Activated naive CD4-positive, alpha-beta T cell treated with anti-CD3 and anti-CD28 coated beads, Interleukin-2, amount 50 U/mL, for 72 hours (primary cell): ENCODE data around the gene HSPBP1. TPM values are rescaled to one million over a fixed set of nuclear protein-coding genes. Genes with fewer than 3 reads are reported as not detected.

Experiments used
- ATAC-seq, 2 donors: fragments of 150-1000 bp; cut with Tn5 transposase; 2 replicates each; pipeline ENCODE4 v1.10.0; 2021; ENCODE audit warnings: mild to moderate bottlenecking in 2 of 2, moderate library complexity in 2 of 2
- DNase-seq, 2 donors: peaks; one replicate each; pipeline ENCODE4 v3.0.0; 2021 to 2022; ENCODE audit warnings: low spot score in 2 of 2
- H3K27ac Mint-ChIP-seq, 2 donors: one replicate each; pipeline ENCODE4 v1.8.0; 2022; ENCODE audit warnings: mild to moderate bottlenecking in 2 of 2, mixed read lengths in 2 of 2
- H3K36me3 Mint-ChIP-seq, 2 donors: one replicate each; pipeline ENCODE4 v1.8.0; 2022; ENCODE audit warnings: mixed read lengths in 2 of 2
- H3K9me3 Mint-ChIP-seq, 2 donors: one replicate each; pipeline ENCODE4 v1.8.0; 2022; ENCODE audit warnings: mixed read lengths in 2 of 2
- total RNA-seq, 2 donors: library from RNA; stranded (reverse); gene quantifications; one replicate each; pipeline ENCODE4 v1.2.3, GENCODE V29; 2022

HSPBP1 gene
- total RNA-seq, 2 donors from 2014 or later = 24.9 to 40.8 TPM

DNA sequence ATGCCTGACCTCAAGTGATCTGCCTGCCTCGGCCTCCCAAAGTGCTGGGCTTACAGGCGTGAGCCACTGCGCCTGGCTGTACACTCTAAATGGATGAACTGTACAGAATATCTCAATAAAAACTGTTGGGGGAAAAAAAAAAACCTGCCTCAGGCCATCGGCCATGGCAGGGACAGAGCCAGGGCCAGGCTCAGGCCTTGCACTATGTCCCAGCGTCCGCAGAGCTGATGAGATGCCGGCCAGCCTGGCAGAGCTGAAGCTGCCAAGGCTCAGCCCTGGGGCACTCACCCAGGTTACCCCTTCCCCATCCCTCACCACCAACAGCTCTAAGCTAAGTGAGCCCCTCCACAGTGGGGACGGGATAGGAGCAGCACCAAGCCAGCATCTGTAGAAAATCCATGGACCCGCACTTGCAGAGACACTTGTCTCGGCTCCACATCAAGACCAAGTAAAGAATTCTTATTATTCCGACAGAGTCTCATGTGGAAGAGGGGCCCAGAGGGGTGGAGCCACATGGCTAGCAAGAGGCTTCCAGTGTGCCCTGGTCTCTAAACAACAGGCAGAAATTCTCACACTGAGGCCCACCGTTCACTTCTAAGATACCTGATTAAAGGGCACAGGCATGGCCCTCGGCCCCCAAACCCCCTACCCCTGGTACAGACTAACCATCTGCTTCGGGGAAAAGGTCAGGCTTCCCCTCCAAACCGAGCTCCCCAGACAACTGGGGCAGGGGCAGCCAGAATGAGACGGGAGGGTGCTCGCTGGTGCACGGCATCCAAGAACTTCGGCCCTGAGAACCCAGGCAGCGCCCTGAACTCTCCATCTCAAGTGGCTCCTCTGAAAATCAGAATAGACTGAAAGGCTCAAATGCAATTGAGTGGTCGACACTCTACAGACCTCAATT, 26.9 kb downstream of the HSPBP1 start:
- ATAC-seq = no peak
- Mint-ChIP-seq H3K36me3 (peaks cover 40 to 62% of the 10 kb centered on the region in 2 donors), H3K27ac (peak overlapping the region; percentile 97)

DNA sequence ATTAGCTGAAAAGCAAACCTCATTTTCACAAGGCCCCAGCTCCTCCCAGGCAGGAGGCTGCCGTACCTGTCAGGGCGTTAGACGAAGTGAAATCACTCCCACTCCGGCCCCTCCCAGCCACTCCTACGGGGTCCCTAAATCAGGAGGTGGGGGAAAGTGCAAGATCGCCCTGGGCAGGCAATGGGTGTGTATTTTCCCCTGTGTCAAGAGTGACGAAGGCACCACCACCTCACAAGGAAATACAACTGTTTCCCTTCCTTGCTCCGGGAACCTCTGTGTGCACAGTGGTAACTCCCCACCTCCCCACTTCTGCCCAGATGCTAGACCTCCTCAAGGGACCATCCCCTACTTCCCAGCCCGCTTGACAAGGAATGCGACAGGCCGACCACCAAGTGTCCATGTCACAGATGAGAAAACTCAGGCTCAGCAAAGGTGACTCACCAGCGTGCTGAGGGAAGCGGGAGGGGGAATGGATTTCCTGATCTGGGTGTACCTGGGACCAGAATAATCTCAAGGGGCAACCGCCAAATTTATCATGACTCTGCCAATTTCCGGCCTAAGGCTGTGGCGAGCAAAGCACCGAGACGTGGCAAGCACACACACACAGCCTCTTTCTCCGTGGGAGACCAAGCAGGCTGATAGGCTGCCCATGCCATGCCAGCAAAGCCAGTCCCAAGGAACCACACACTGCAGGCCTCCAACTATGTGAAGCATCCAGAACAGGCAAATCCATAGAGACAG, 28.4 kb downstream of the HSPBP1 start:
- peak in 1 of 2 donors; percentile 52 for ATAC-seq
- H3K9me3 Mint-ChIP-seq = no peaks in the 10 kb centered on the region
- peak overlapping the region; percentile 97 to 99 for H3K27ac Mint-ChIP-seq
- peak; percentile 34 to 82 for DNase-seq
- H3K36me3 Mint-ChIP-seq = peaks cover 28 to 47% of the 10 kb centered on the region in 2 donors

More for the DNA sequence above, 26.9 kb downstream of the HSPBP1 start:
- no peaks in the 10 kb centered on the region for H3K9me3 Mint-ChIP-seq
- DNase-seq = no peak

GRCh38 chr19:55250262-55251036, 29.5 kb downstream of the HSPBP1 start:
- Mint-ChIP-seq H3K9me3 (no peaks in the 10 kb centered on the region), H3K36me3 (peaks cover 17 to 36% of the 10 kb centered on the region in 2 donors), H3K27ac (peak overlapping the region; percentile 97 to 99)
- DNase-seq (no peak), ATAC-seq (no peak)

DNA sequence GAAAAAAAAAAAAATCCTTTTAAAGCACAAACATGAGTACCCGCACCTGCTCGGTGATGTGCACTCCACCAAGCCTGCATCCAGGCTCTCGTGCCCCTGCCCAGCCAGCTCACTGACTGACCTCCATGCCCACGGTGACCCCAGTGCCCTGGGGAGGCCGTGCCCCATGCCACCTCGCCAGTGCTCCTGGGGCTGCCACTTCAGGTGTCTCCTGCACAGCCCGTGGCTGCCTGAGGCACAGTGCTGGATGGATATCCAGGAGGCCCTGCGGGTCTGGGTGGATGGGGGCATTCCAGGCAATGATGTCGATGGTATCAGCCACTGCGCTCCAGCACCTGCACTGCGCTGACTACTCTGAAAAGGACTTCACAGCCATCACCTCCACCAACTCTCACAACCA, 30.1 kb downstream of the HSPBP1 start:
- no peak for ATAC-seq
- H3K27ac Mint-ChIP-seq = no peak overlapping the region
- DNase-seq = no peak
- H3K36me3 Mint-ChIP-seq = peaks cover 11 to 30% of the 10 kb centered on the region in 2 donors
- no peaks in the 10 kb centered on the region for H3K9me3 Mint-ChIP-seq

GRCh38 chr19:55248704-55249103, 31.2 kb downstream of the HSPBP1 start:
- H3K27ac Mint-ChIP-seq = peak overlapping the region; percentile 47 to 89
- H3K9me3 Mint-ChIP-seq = no peaks in the 10 kb centered on the region
- ATAC-seq = no peak
- no peak for DNase-seq
- peaks cover 5 to 19% of the 10 kb centered on the region in 2 donors for H3K36me3 Mint-ChIP-seq

DNA sequence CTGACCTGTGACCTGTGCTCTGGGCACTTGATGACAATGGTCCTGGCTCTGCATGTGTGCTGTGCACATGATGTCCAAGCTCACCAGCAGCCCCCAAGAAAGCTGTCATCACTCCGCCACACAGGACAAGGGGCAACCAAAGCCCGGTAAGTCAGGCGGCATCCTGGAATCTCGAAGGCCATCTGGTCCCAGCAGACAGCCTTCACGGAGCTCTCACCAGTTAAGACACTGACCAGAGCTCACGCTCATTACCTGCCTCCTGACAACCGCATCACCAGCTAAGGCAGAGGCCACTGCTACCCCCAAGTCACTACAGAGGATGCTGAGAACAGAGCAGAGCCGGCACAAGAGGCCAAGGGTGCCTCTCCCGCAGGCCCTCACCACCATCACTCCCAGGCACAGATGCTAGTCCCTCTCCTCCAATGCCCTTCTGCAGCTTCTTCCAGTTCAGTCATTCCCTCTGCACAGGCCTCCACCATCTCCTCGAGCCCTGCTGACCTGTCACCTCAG, 31.7 kb downstream of the HSPBP1 start:
- Mint-ChIP-seq H3K27ac (peak overlapping the region; percentile 47 to 61), H3K36me3 (peaks cover 5 to 14% of the 10 kb centered on the region in 2 donors), H3K9me3 (no peaks in the 10 kb centered on the region)
- no peak for DNase-seq
- ATAC-seq = no peak

DNA sequence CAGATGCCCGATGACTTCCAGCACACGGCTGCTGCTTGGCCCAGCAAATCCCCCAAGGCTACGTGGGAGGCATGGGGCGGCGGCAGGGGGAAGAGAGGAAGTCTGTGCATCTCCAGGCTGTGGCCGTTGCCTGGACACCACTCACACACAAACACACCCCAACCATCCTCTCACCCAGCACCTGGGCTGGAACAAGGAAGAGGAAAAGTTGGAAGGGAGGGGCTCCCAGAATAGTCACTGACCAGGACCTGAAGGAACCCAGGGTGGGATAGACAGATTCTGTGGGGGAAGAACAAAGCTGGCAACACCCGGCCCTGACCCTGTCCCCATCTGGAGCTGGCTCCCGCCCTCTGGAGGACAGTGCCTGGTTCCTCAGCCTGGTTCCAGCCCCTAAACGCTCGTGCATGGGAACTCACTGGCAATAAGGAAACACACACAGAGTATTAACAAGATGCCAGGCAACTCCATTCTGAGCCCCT, 32.2 kb downstream of the HSPBP1 start:
- H3K27ac Mint-ChIP-seq = peak overlapping the region in 1 of 2 donors; percentile 47
- no peak for ATAC-seq
- H3K9me3 Mint-ChIP-seq = no peaks in the 10 kb centered on the region
- H3K36me3 Mint-ChIP-seq = peaks cover 8 to 17% of the 10 kb centered on the region in 2 donors
- DNase-seq = no peak

DNA sequence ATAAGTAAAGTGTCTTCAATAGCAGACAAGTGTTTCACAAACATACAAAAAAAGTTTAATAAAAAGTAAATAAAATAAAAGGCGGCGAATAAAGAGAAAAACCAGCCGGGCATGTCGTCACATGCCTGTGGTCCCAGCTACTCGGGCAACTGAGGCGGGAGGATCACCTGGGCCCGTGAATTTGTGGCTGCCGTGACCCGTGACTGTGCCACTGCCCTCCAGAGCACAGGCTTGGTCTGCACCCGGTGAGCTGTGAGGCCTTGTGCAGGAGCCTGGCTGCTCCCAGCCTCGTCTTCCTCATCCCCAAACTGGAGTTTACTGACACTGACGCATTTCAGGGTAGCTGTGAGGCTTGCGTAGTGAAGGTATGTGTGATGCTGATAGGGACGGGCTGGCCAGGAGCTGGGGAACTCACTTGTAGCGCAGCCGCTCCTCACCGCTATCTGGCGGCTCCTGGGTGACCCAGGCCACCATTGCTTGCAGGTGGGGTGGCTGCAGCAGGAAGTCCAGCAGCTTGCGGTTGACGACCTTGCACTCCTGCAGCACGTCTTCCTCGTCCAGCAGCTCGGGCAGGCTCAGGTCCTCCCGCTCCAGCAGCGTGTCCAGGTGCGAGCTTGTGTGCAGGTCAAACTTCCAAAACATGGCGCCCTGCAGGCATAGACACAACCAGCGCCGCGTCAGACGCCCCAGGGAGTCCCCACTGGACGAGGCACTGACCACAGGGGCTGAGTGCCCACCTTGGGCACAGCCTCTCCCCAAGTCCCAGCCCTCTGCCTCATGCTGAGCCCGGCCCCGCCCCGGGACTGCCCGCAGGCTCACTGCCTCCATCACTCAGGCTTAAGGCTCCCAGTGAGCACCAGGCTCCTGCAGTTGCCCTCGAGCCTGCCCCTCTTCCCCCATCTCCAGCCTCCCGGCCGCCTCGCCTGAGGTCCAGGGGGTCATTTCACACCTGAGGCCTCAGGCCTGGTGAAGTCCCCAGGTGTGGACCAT, 33.2 kb downstream of the HSPBP1 start:
- DNase-seq (peak in 1 of 2 donors; percentile 53), ATAC-seq (no peak)
- H3K9me3 Mint-ChIP-seq = no peaks in the 10 kb centered on the region
- H3K27ac Mint-ChIP-seq = no peak overlapping the region
- H3K36me3 Mint-ChIP-seq = peaks cover 10 to 17% of the 10 kb centered on the region in 2 donors

DNA sequence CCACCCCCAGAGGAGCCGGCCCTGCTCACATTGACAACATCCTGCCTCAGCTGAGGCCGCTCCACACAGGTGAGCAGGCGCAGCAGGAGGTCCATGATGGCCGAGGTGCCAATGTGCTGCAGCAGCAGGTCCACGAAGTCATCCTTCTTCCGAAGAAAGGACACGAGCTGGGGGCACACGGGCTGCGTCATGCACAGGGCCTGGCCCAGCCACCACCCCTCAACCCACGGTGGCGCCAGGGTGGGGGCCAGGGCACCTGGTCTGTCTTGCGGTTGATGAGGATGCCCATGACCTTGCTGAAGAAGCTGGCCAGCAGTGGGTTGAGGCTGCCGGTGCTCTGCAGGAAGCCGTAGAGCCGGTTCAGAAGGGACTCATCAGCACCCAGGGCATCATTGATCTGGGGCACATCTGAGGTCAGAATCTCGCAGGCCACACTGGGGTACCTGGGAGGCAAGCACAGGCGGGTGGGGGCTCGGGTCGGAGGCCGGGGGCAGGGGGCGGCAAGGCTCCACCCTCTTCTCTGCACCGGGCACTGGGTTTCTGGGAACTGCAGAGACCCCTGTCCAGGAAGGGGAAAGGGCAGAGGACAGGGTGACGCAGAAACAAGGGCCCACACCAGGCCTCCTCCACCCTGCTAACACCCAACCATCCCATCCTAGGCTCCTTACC, 34.5 kb downstream of the HSPBP1 start:
- DNase-seq = no peak
- Mint-ChIP-seq H3K27ac (no peak overlapping the region), H3K9me3 (no peaks in the 10 kb centered on the region), H3K36me3 (peaks cover 7 to 10% of the 10 kb centered on the region in 2 donors)
- ATAC-seq = no peak

DNA sequence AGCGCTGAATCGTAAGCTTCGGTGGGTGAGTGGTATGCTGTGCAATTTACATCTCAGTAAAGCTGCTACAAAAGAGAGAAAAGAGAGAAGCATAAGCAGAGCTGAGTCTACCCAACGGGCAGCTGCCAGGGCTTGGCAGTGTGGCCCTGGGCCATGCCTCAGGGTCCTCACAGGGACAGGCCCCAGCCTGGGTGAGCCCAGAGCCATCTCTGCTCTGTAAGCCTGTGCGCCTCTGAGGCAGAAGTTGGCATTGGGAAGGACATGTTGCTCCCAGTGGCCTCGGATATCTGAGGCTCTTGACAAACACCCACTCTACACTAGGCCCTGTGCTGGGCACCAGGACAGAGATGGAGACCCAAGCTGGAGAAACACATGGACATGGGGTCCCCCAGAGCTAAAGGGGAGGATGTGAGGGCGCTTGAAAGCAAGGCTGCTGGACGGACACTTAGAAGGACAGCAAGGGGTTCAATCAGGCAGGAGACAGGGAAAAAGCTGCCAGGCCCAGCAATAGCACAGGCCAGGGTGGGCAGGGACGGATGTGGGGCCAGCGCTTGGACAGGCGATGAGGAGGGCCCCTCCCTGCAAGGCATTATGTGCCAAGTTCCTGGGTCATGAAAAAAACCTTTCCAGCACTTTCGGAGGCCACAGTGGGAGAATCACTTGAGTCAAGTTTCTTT, 35.8 kb downstream of the HSPBP1 start:
- no peak for DNase-seq
- no peak for ATAC-seq
- Mint-ChIP-seq H3K36me3 (peaks cover 7 to 10% of the 10 kb centered on the region in 2 donors), H3K27ac (peak overlapping the region; percentile 44 to 82), H3K9me3 (no peaks in the 10 kb centered on the region)

- Mint-ChIP-seq H3K9me3 (no peaks in the 10 kb centered on the region), H3K36me3 (peaks cover 9 to 10% of the 10 kb centered on the region in 2 donors), H3K27ac (peak overlapping the region in 1 of 2 donors; percentile 48)
- DNase-seq (no peak), ATAC-seq (peak in 1 of 2 donors; percentile 70)
Observed at GRCh38 chr19:55242517-55242916, 37.4 kb downstream of the HSPBP1 start.

- ATAC-seq (no peak), DNase-seq (no peak)
- Mint-ChIP-seq H3K27ac (peak overlapping the region in 1 of 2 donors; percentile 48), H3K9me3 (no peaks in the 10 kb centered on the region), H3K36me3 (peaks cover 10 to 14% of the 10 kb centered on the region in 2 donors)
Observed at GRCh38 chr19:55241935-55242464, 37.9 kb downstream of the HSPBP1 start.

GRCh38 chr19:55241143-55241934, 38.6 kb downstream of the HSPBP1 start:
- DNase-seq (no peak), ATAC-seq (no peak)
- peaks cover 15 to 21% of the 10 kb centered on the region in 2 donors for H3K36me3 Mint-ChIP-seq
- no peaks in the 10 kb centered on the region for H3K9me3 Mint-ChIP-seq
- H3K27ac Mint-ChIP-seq = no peak overlapping the region
